GM21529 (cell line): ENCODE results near the gene CHD1L.
"Not testable (repeated sequence)": the region's sequence is repeated elsewhere in the genome, so short reads cannot be mapped to it uniquely, and the experiment has no call there.

ENCODE experiments used
- ATAC-seq: cut with Tn5 transposase; IDR thresholded peaks from one replicate; pipeline ENCODE4 v1.9.1; 2021; ENCODE audit not compliant: unreplicated experiment

The CHD1L gene

GRCh38 chr1:147242449-147243227 lies at the start of gene CHD1L:
CHD1L (plus strand) TSS chr1:147242684; CDS start chr1:147242704, 20 bp downstream.
- peak; percentile 83 for ATAC-seq

- not testable (repeated sequence) for ATAC-seq
Measured at GRCh38 chr1:147197324-147197723, 45.2 kb upstream of the CHD1L start.

- ATAC-seq, result no peak
Measured at GRCh38 chr1:147201276-147201675, 41.2 kb upstream of the CHD1L start.

GRCh38 chr1:147201786-147202185 lies 40.7 kb upstream of the CHD1L start:
- ATAC-seq, result no peak

GRCh38 chr1:147202576-147202975 lies 39.9 kb upstream of the CHD1L start:
- ATAC-seq, result no peak

- no peak for ATAC-seq
Measured at GRCh38 chr1:147204080-147204479, 38.4 kb upstream of the CHD1L start.

GRCh38 chr1:147207192-147207591 lies 35.3 kb upstream of the CHD1L start:
- no peak for ATAC-seq

- no peak for ATAC-seq
Measured at GRCh38 chr1:147208619-147209018, 33.9 kb upstream of the CHD1L start.

GRCh38 chr1:147209825-147210821 lies 32.4 kb upstream of the CHD1L start:
- no peak for ATAC-seq

- no peak for ATAC-seq
Measured at GRCh38 chr1:147210987-147211386, 31.5 kb upstream of the CHD1L start.

GRCh38 chr1:147211577-147211976 lies 30.9 kb upstream of the CHD1L start:
- ATAC-seq, result no peak

- no peak for ATAC-seq
Measured at GRCh38 chr1:147213271-147213670, 29.2 kb upstream of the CHD1L start.

- ATAC-seq, result no peak
Measured at GRCh38 chr1:147214325-147214724, 28.2 kb upstream of the CHD1L start.

GRCh38 chr1:147214842-147215539 lies 27.5 kb upstream of the CHD1L start:
- no peak for ATAC-seq

- ATAC-seq, result no peak
Measured at GRCh38 chr1:147215540-147215916, 27.0 kb upstream of the CHD1L start.

- no peak for ATAC-seq
Measured at GRCh38 chr1:147216124-147216523, 26.4 kb upstream of the CHD1L start.

- no peak for ATAC-seq
Measured at GRCh38 chr1:147217141-147217540, 25.3 kb upstream of the CHD1L start.

- ATAC-seq, result no peak
Measured at GRCh38 chr1:147218606-147219005, 23.9 kb upstream of the CHD1L start.

GRCh38 chr1:147223740-147224615 lies 18.5 kb upstream of the CHD1L start:
- no peak for ATAC-seq

GRCh38 chr1:147225193-147225730 lies 17.2 kb upstream of the CHD1L start, which contains the start of gene FMO5:
FMO5 (minus strand) TSS chr1:147225339; CDS start chr1:147225029, 310 bp downstream.
- ATAC-seq, result no peak
